Lower leg skin (tissue), 4 donors: ENCODE results near the gene ITIH2. TPM values are rescaled to one million over a fixed set of nuclear protein-coding genes. Genes with fewer than 3 reads are reported as not detected.
"Not testable (repeated sequence)": the region's sequence is repeated elsewhere in the genome, so short reads cannot be mapped to it uniquely, and the experiment has no call there.

Experiments
- DNase-seq, 2 donors: peaks; one replicate each; pipeline ENCODE4 v3.0.0-alpha.2; 2019; ENCODE audit warnings: low spot score in 2 of 2
- H3K4me3 ChIP-seq: fragments of 200-600 bp; sonication (generic); 2 replicates; pipeline ENCODE4 v1.5.1; 2017; ENCODE audit warnings: mild to moderate bottlenecking, low read depth; ENCODE audit not compliant: poor library complexity, severe bottlenecking
- CTCF ChIP-seq, 3 donors: fragments of 450-650 bp; IDR thresholded peaks; one replicate each; pipeline ENCODE4 v1.5.1; 2016; ENCODE audit warnings: antibody characterized with exemption in 3 of 3, mild to moderate bottlenecking in 3 of 3, moderate library complexity in 2 of 3
- POLR2A ChIP-seq, 2 donors: fragments of 450-650 bp; IDR thresholded peaks; one replicate each; pipeline ENCODE4 v1.6.1; 2016 to 2017; ENCODE audit warnings: antibody characterized with exemption in 2 of 2, mild to moderate bottlenecking in 1 of 2, moderate library complexity in 1 of 2
- WGBS, 2 donors: methylation state at CpG; one replicate each; pipeline ENCODE4 v1.1.5; 2018; 5-methylcytosine and 5-hydroxymethylcytosine counted together
- intact Hi-C: fragments of 100-400 bp; cut with DNase I; formaldehyde crosslinking; loops from one replicate; pipeline ENCODE4 v1.15.0; 2023; ENCODE audit warnings: low total_unique reads
- total RNA-seq, 4 donors: library from RNA; depleted of rRNA; stranded (reverse); fragments of >200 nt; gene quantifications; one replicate each; pipeline ENCODE4 v1.1.0, GENCODE V29; 2016

ITIH2 gene
- total RNA-seq, 4 donors from 2014 or later = not detected

- TF ChIP-seq CTCF (IDR thresholded peaks at IDR 0.05) (no peak), POLR2A (IDR thresholded peaks at IDR 0.05) (no peak)
- intact Hi-C loops = no loop called here
Measured at GRCh38 chr10:7679256-7679655, 23.9 kb upstream of the ITIH2 start.

GRCh38 chr10:7680078-7680477, 23.0 kb upstream of the ITIH2 start:
- 63 to 64% methylated on average over 5 of the region's 5 CpGs for WGBS, 2 donors
- intact Hi-C loops, H3K4me3 ChIP-seq, DNase-seq: not testable (repeated sequence)

More at GRCh38 chr10:7679256-7679655, 23.9 kb upstream of the ITIH2 start:
- 80 to 92% methylated on average over 1 of the region's 1 CpG for WGBS, 2 donors
- DNase-seq = no peak
- no peak overlapping the region for H3K4me3 ChIP-seq

- H3K4me3 ChIP-seq = no peak overlapping the region
- DNase-seq = no peak
- intact Hi-C loops = loop anchor here (5.0 kb wide), 1 partner anchor 154 kb away; no protein-coding TSS in a partner anchor
- TF ChIP-seq CTCF (IDR thresholded peaks at IDR 0.05) = peak in 1 of 3 donors; percentile 12
- TF ChIP-seq POLR2A (IDR thresholded peaks at IDR 0.05) = no peak
- 71 to 78% methylated on average over 13 of the region's 13 CpGs for WGBS, 2 donors
Measured at GRCh38 chr10:7686351-7687171, 16.6 kb upstream of the ITIH2 start.

GRCh38 chr10:7687228-7687907, 15.7 kb upstream of the ITIH2 start:
- DNase-seq = peak; percentile 82 to 95
- intact Hi-C loops = loop anchor here (5.0 kb wide), 1 partner anchor 155 kb away; no protein-coding TSS in a partner anchor

GRCh38 chr10:7689591-7689990, 13.5 kb upstream of the ITIH2 start:
- no peak for TF ChIP-seq POLR2A (IDR thresholded peaks at IDR 0.05)
- no peak for TF ChIP-seq CTCF (IDR thresholded peaks at IDR 0.05)

More at GRCh38 chr10:7687228-7687907, 15.7 kb upstream of the ITIH2 start:
- TF ChIP-seq POLR2A (IDR thresholded peaks at IDR 0.05) = no peak
- TF ChIP-seq CTCF (IDR thresholded peaks at IDR 0.05) = peak in 1 of 3 donors; percentile 81
- 22 to 24% methylated on average over 20 of the region's 20 CpGs for WGBS, 2 donors
- no peak overlapping the region for H3K4me3 ChIP-seq

DNA sequence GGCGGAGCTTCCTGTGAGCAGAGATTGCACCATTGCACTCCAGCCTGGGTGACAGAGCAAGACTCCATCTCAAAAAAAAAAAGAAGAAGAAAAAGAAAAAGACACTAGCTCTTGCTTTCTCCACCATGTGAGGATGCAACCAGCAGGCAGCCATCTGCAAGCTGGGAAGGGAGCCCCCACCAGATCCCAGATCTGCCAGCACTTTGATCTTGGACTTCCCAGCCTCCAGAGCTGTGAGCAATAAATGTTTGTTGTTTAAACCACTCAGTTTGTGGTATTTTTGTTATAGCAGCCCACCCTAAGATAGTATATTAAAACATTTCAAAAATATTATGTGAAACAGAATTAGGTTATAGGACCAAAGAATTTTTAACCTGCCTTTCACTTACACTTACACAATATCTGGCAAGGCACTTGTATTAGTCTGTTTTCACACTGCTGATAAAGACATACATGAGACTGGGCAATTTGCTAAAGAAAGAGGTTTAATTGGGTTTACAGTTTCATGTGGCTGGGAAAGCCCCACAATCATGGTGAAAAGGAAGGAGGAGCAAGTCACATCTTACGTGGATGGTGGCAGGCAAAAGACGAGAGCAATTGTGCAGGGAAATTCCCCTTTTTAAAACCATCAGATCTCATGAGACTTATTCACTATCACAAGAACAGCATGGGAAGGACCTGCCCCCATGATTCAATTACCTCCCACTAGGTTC, 12.1 kb upstream of the ITIH2 start:
- H3K4me3 ChIP-seq, DNase-seq, intact Hi-C loops: not testable (repeated sequence)
- 77 to 82% methylated on average over 3 of the region's 3 CpGs for WGBS, 2 donors

More at GRCh38 chr10:7689591-7689990, 13.5 kb upstream of the ITIH2 start:
- intact Hi-C loops = loop anchor here (5.0 kb wide), 1 partner anchor 157 kb away; no protein-coding TSS in a partner anchor
- no peak overlapping the region for H3K4me3 ChIP-seq
- no peak for DNase-seq

- DNase-seq, H3K4me3 ChIP-seq, intact Hi-C loops: not testable (repeated sequence)
Measured at GRCh38 chr10:7692368-7692767, 10.7 kb upstream of the ITIH2 start.

GRCh38 chr10:7693194-7693593, 9.9 kb upstream of the ITIH2 start:
- DNase-seq, H3K4me3 ChIP-seq, intact Hi-C loops: not testable (repeated sequence)
